Activated T-helper 1 cell treated with anti-CD3 and anti-CD28 coated beads, Interleukin-12 subunit alpha, Interleukin-12 subunit beta, Interleukin-2, Interleukin-4 antibody, amounts not matched to agents 30 ng/mL and 10 ng/mL and 1 ng/mL, durations not matched to agents 14 hours and 24 hours and 36 hours (primary cell): Measurements from ENCODE around the gene OPCML. TPM values are rescaled to one million over a fixed set of nuclear protein-coding genes. Genes with fewer than 3 reads are reported as not detected.

Experiments
- DNase-seq: peaks from one replicate; pipeline ENCODE4 v3.0.0; 2021; ENCODE audit warnings: low spot score
- H3K27ac Mint-ChIP-seq: one replicate; pipeline ENCODE4 v1.8.0; 2021; ENCODE audit warnings: mild to moderate bottlenecking, mixed read lengths
- H3K27me3 Mint-ChIP-seq: one replicate; pipeline ENCODE4 v1.8.0; 2022; ENCODE audit warnings: mild to moderate bottlenecking, moderate library complexity, mixed read lengths; ENCODE audit not compliant: insufficient read depth
- H3K36me3 Mint-ChIP-seq: one replicate; pipeline ENCODE4 v1.8.0; 2021; ENCODE audit warnings: low read depth, mixed read lengths
- H3K4me1 Mint-ChIP-seq: one replicate; pipeline ENCODE4 v1.8.0; 2021; ENCODE audit warnings: low read depth, mixed read lengths
- H3K4me3 Mint-ChIP-seq: one replicate; pipeline ENCODE4 v1.8.0; 2021; ENCODE audit warnings: mild to moderate bottlenecking, moderate library complexity, mixed read lengths
- H3K9me3 Mint-ChIP-seq: one replicate; pipeline ENCODE4 v1.8.0; 2021; ENCODE audit warnings: mixed read lengths
- intact Hi-C: fragments of 100-400 bp; cut with micrococcal nuclease; formaldehyde crosslinking; loops from one replicate; pipeline ENCODE4 v1.15.1; 2024
- total RNA-seq: library from RNA; stranded (reverse); gene quantifications from 2 replicates; pipeline ENCODE4 v1.2.3, GENCODE V29; 2022

Gene OPCML
- total RNA-seq, 1 donor from 2014 or later = not detected

GRCh38 chr11:132475026-132475425, 1057.3 kb downstream of the OPCML start:
- Mint-ChIP-seq H3K4me1 (no peaks in the 10 kb centered on the region), H3K36me3 (no peaks in the 10 kb centered on the region), H3K9me3 (peaks cover 4% of the 10 kb centered on the region), H3K4me3 (no peak overlapping the region), H3K27ac (no peak overlapping the region), H3K27me3 (no peaks in the 10 kb centered on the region)
- intact Hi-C loops = no loop called here
- no peak for DNase-seq

DNA sequence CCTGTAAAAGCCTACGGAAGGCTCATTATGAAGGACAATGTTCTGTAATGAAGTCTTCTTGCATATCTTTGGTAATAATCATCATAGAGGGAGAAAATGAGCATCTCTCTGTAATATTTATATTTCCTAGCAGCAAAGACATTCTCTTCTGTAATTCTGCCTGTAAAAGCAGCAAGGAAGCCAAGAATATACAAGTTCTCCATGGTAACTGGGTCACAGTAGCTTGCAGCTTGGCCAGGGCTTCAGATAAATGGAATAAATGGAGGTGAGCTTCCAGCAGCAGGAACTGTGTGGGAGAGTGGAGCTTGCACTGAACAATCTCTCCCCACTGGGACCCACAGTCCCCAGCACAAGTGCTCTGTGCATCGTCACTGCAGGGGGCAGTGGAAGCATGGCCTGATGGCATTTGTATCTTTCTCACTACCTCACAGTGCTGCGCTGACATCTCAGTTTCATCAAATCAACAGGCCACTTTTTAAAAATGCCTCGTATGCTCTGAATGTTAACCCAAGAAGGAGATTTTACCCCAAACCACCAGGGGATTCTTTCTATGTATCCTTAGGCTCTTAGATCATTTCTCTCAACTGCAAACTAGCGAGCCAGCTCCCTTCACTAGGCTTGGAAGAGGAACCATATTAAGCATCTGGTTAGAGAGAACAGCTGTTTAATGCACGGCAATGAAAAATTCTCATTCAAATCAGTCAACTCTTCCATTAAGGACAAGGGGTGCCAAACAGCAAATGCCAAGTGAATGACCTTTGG, 1059.7 kb downstream of the OPCML start:
- no peaks in the 10 kb centered on the region for H3K9me3 Mint-ChIP-seq
- intact Hi-C loops = no loop called here
- H3K36me3 Mint-ChIP-seq = no peaks in the 10 kb centered on the region
- no peaks in the 10 kb centered on the region for H3K4me1 Mint-ChIP-seq
- no peak overlapping the region for H3K27ac Mint-ChIP-seq
- DNase-seq = no peak
- H3K27me3 Mint-ChIP-seq = no peaks in the 10 kb centered on the region
- no peak overlapping the region for H3K4me3 Mint-ChIP-seq

GRCh38 chr11:132471466-132471865, 1060.8 kb downstream of the OPCML start:
- intact Hi-C loops = no loop called here
- Mint-ChIP-seq H3K27me3 (no peaks in the 10 kb centered on the region), H3K9me3 (no peaks in the 10 kb centered on the region), H3K4me1 (no peaks in the 10 kb centered on the region), H3K27ac (no peak overlapping the region), H3K4me3 (no peak overlapping the region), H3K36me3 (no peaks in the 10 kb centered on the region)
- DNase-seq = no peak

DNA sequence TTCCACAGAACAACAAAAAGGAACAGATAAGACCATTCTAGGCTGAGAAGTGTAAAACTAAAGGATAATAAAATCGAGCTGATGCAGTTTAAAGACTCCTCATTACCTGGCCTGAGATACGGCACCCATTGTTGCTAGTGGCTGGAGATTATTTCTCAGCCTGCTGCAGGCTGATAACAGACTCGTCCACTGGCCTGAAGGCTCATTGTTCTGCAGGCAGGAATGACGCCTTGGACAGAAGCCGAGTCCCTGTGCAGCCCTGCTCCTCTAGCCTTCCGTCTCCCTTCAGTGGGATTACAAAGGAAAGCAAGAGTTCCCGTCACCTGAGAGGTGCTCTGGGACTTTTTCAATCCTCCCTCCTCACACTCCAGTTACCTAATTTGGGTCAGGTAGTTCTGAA, 1065.3 kb downstream of the OPCML start:
- DNase-seq = no peak
- Mint-ChIP-seq H3K27me3 (no peaks in the 10 kb centered on the region), H3K27ac (no peak overlapping the region), H3K4me1 (no peaks in the 10 kb centered on the region), H3K36me3 (no peaks in the 10 kb centered on the region), H3K9me3 (no peaks in the 10 kb centered on the region), H3K4me3 (no peak overlapping the region)
- intact Hi-C loops = no loop called here

- H3K27ac Mint-ChIP-seq = no peak overlapping the region
- H3K4me3 Mint-ChIP-seq = no peak overlapping the region
- no peaks in the 10 kb centered on the region for H3K36me3 Mint-ChIP-seq
- intact Hi-C loops = no loop called here
- H3K27me3 Mint-ChIP-seq = no peaks in the 10 kb centered on the region
- peaks cover 15% of the 10 kb centered on the region for H3K9me3 Mint-ChIP-seq
- DNase-seq = no peak
- no peaks in the 10 kb centered on the region for H3K4me1 Mint-ChIP-seq
Observed at GRCh38 chr11:132464939-132465338, 1067.4 kb downstream of the OPCML start.

- no peak overlapping the region for H3K27ac Mint-ChIP-seq
- no peaks in the 10 kb centered on the region for H3K36me3 Mint-ChIP-seq
- H3K9me3 Mint-ChIP-seq = peaks cover 15% of the 10 kb centered on the region
- H3K4me3 Mint-ChIP-seq = no peak overlapping the region
- no peaks in the 10 kb centered on the region for H3K4me1 Mint-ChIP-seq
- H3K27me3 Mint-ChIP-seq = no peaks in the 10 kb centered on the region
- no peak for DNase-seq
- intact Hi-C loops = no loop called here
Observed at GRCh38 chr11:132464003-132464342, 1068.3 kb downstream of the OPCML start.

DNA sequence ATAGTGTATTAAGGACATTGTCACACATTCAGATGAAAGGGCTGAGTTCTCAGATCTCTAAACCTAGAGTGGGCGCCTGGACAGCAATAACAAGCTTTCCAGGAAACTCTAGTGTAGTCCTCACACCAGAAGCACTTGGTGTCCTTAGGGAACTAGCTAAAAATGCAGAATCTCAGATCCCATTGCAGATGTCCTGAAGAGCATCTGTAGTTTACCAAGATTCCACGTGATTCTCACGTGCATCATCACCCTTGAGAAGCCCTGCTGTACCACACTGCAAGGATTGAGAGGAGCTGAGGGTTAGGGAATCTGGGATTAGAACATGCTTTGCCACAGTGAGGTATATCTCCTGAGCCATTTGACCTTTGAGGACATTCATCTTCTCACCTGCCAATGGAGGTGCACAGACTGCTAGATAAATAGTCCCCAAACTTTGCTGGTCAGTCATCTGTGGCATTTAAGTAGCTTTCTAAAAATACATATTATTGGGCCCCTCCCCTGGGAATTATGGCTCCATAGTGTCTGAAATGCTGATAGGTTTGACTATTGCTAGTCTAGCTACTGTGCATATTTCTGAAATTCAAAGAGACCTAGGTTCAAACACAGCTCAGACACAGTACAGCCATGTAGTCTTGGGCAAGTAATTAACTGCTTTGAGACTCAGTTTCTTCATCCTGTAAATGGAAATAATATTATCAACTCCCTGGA, 1068.9 kb downstream of the OPCML start:
- intact Hi-C loops = no loop called here
- Mint-ChIP-seq H3K27me3 (no peaks in the 10 kb centered on the region), H3K4me1 (no peaks in the 10 kb centered on the region), H3K9me3 (peaks cover 15% of the 10 kb centered on the region), H3K36me3 (no peaks in the 10 kb centered on the region), H3K4me3 (no peak overlapping the region), H3K27ac (no peak overlapping the region)
- DNase-seq = no peak

DNA sequence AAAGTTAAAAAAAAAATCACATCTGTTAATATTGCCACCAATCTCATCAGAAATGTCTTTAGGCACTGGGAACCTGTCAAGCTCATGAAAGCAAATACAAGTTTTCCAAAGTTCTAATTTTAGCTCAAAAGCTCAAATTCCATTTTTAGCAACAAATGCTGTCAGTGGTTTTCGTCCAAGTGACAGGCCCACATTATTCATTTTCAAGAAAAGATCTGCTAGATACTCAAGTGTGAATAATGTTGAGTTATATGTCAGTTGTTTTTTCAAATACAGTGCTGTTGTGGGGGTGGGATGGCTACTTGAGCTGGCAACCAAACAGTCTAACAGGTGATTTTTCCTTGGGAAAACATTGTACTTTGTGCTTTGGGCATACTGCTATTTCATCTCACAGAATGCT, 1072.6 kb downstream of the OPCML start:
- H3K4me1 Mint-ChIP-seq = no peaks in the 10 kb centered on the region
- no peaks in the 10 kb centered on the region for H3K27me3 Mint-ChIP-seq
- no peaks in the 10 kb centered on the region for H3K36me3 Mint-ChIP-seq
- H3K9me3 Mint-ChIP-seq = peaks cover 15% of the 10 kb centered on the region
- intact Hi-C loops = no loop called here
- no peak overlapping the region for H3K27ac Mint-ChIP-seq
- no peak overlapping the region for H3K4me3 Mint-ChIP-seq
- DNase-seq = no peak

DNA sequence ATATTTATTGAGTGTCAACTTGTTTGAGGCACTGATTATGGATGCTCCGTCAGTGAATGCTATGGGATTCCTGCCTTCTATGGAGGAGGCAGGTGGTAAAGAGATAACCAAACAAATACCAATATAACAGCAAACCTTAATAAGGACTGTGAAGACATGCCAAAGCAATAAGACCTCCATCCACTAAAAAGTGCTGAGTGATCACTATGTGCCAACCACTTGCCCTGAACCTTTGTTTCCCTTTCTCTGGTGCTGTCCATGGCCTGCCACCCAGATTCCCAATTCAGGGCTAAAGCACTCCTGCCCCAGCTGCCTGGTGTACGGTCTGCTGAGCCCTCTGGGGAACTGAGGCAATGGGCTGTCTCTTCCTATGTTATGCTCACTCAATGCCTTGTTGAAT, 1074.9 kb downstream of the OPCML start:
- H3K27me3 Mint-ChIP-seq = no peaks in the 10 kb centered on the region
- no peak overlapping the region for H3K4me3 Mint-ChIP-seq
- intact Hi-C loops = no loop called here

GRCh38 chr11:132456751-132457328, 1075.5 kb downstream of the OPCML start:
- intact Hi-C loops = no loop called here
- H3K4me1 Mint-ChIP-seq = no peaks in the 10 kb centered on the region
- no peak overlapping the region for H3K4me3 Mint-ChIP-seq
- no peak overlapping the region for H3K27ac Mint-ChIP-seq
- no peak for DNase-seq
- no peaks in the 10 kb centered on the region for H3K36me3 Mint-ChIP-seq
- peaks cover 19% of the 10 kb centered on the region for H3K9me3 Mint-ChIP-seq
- H3K27me3 Mint-ChIP-seq = no peaks in the 10 kb centered on the region

More for the DNA sequence above, 1074.9 kb downstream of the OPCML start:
- H3K4me1 Mint-ChIP-seq = no peaks in the 10 kb centered on the region
- peaks cover 18% of the 10 kb centered on the region for H3K9me3 Mint-ChIP-seq
- no peaks in the 10 kb centered on the region for H3K36me3 Mint-ChIP-seq
- DNase-seq = no peak
- H3K27ac Mint-ChIP-seq = no peak overlapping the region

GRCh38 chr11:132455044-132455443, 1077.3 kb downstream of the OPCML start:
- H3K36me3 Mint-ChIP-seq = no peaks in the 10 kb centered on the region
- H3K4me1 Mint-ChIP-seq = no peaks in the 10 kb centered on the region
- no peaks in the 10 kb centered on the region for H3K27me3 Mint-ChIP-seq
- peaks cover 4% of the 10 kb centered on the region for H3K9me3 Mint-ChIP-seq
- no peak overlapping the region for H3K4me3 Mint-ChIP-seq
- DNase-seq = no peak
- intact Hi-C loops = no loop called here
- H3K27ac Mint-ChIP-seq = no peak overlapping the region

- Mint-ChIP-seq H3K9me3 (peaks cover 4% of the 10 kb centered on the region), H3K27me3 (no peaks in the 10 kb centered on the region), H3K4me3 (no peak overlapping the region), H3K4me1 (no peaks in the 10 kb centered on the region), H3K36me3 (no peaks in the 10 kb centered on the region), H3K27ac (no peak overlapping the region)
- DNase-seq = no peak
- intact Hi-C loops = no loop called here
Observed at GRCh38 chr11:132453406-132453805, 1078.9 kb downstream of the OPCML start.

GRCh38 chr11:132452616-132453015, 1079.7 kb downstream of the OPCML start:
- no peaks in the 10 kb centered on the region for H3K27me3 Mint-ChIP-seq
- no peak overlapping the region for H3K4me3 Mint-ChIP-seq
- H3K9me3 Mint-ChIP-seq = peaks cover 4% of the 10 kb centered on the region
- intact Hi-C loops = no loop called here
- H3K27ac Mint-ChIP-seq = no peak overlapping the region
- H3K36me3 Mint-ChIP-seq = no peaks in the 10 kb centered on the region
- H3K4me1 Mint-ChIP-seq = no peaks in the 10 kb centered on the region
- DNase-seq = no peak
